ENCODE results near the gene ZAP70.

The ZAP70 gene

GRCh38 chr2:97718051-97718882, 4.9 kb downstream of the ZAP70 start:
- peak; percentile 80 for DNase-seq

- no peak for DNase-seq
Measured at GRCh38 chr2:97718942-97719341, 5.6 kb downstream of the ZAP70 start.

- no peak for DNase-seq
Measured at GRCh38 chr2:97719362-97720155, 6.2 kb downstream of the ZAP70 start.

GRCh38 chr2:97720746-97721145, 7.4 kb downstream of the ZAP70 start:
- no peak for DNase-seq

GRCh38 chr2:97722227-97722626, 8.9 kb downstream of the ZAP70 start:
- no peak for DNase-seq

GRCh38 chr2:97723156-97724072, 10.0 kb downstream of the ZAP70 start:
- no peak for DNase-seq

- no peak for DNase-seq
Measured at GRCh38 chr2:97724073-97724410, 10.7 kb downstream of the ZAP70 start.

- DNase-seq, result no peak
Measured at GRCh38 chr2:97724501-97724900, 11.1 kb downstream of the ZAP70 start.

- DNase-seq, result no peak
Measured at GRCh38 chr2:97724946-97725688, 11.7 kb downstream of the ZAP70 start.

- no peak for DNase-seq
Measured at GRCh38 chr2:97726261-97727064, 13.1 kb downstream of the ZAP70 start.

GRCh38 chr2:97727296-97727695, 13.9 kb downstream of the ZAP70 start:
- DNase-seq, result no peak

- DNase-seq, result no peak
Measured at GRCh38 chr2:97728091-97728731, 14.8 kb downstream of the ZAP70 start.

- no peak for DNase-seq
Measured at GRCh38 chr2:97730245-97730644, 16.9 kb downstream of the ZAP70 start.

- peak; percentile 46 for DNase-seq
Measured at GRCh38 chr2:97731274-97732020, 18.1 kb downstream of the ZAP70 start.

- peak; percentile 47 for DNase-seq
Measured at GRCh38 chr2:97732436-97733340, 19.3 kb downstream of the ZAP70 start.

- DNase-seq, result peak; percentile 51
Measured at GRCh38 chr2:97733341-97734035, 20.1 kb downstream of the ZAP70 start.

GRCh38 chr2:97734061-97735051, 21.0 kb downstream of the ZAP70 start:
- peak; percentile 42 for DNase-seq

Data from activated CD8-positive, alpha-beta memory T cell treated with anti-CD3 and anti-CD28 coated beads, Interleukin-2, amount 50 U/mL, for 48 hours (primary cell).